Astrocyte (in vitro differentiated cells and primary cell): ENCODE measurements around the gene TEFM. TPM values are rescaled to one million over a fixed set of nuclear protein-coding genes. Genes with fewer than 3 reads are reported as not detected.
"Not testable (repeated sequence)": the region's sequence is repeated elsewhere in the genome, so short reads cannot be mapped to it uniquely, and the experiment has no call there.

Source experiments
- DNase-seq: peaks from one replicate; pipeline ENCODE4 v3.0.0-alpha.2; 2010; ENCODE audit warnings: low read depth
- FAIRE-seq: peaks from 2 replicates; lab custom pipeline; 2011; peaks lifted over from hg19 to GRCh38; lab: Jason Lieb, UNC
- H2AFZ ChIP-seq: 2 replicates; pipeline ENCODE4 v1.6.0; 2012; ENCODE audit warnings: low read depth, low read length, inconsistent platforms
- H3K27ac ChIP-seq: 2 replicates; pipeline ENCODE4 v1.5.1; 2011; ENCODE audit warnings: low read depth, low read length, inconsistent platforms
- H3K27me3 ChIP-seq: 2 replicates; pipeline ENCODE4 v1.6.0; 2011; ENCODE audit warnings: low read length, inconsistent platforms; ENCODE audit not compliant: insufficient read depth
- H3K36me3 ChIP-seq: 2 replicates; pipeline ENCODE4 v1.5.1; 2011; ENCODE audit warnings: low read length, inconsistent platforms; ENCODE audit not compliant: insufficient read depth
- H3K4me1 ChIP-seq: 2 replicates; pipeline ENCODE4 v1.5.1; 2011; ENCODE audit warnings: low read length, inconsistent platforms; ENCODE audit not compliant: insufficient read depth
- H3K4me2 ChIP-seq: 2 replicates; pipeline ENCODE4 v1.6.0; 2012; ENCODE audit warnings: low read length, inconsistent platforms
- H3K4me3 ChIP-seq: 2 replicates; pipeline ENCODE4 v1.5.1; 2011; ENCODE audit warnings: low read depth, mild to moderate bottlenecking, low read length, inconsistent platforms; ENCODE audit not compliant: insufficient read depth
- H3K79me2 ChIP-seq: 2 replicates; pipeline ENCODE4 v1.6.0; 2012; ENCODE audit warnings: mild to moderate bottlenecking, low read length, inconsistent platforms; ENCODE audit not compliant: insufficient read depth
- H3K9ac ChIP-seq: 2 replicates; pipeline ENCODE4 v1.6.0; 2012; ENCODE audit warnings: mild to moderate bottlenecking, low read length, inconsistent platforms
- H3K9me3 ChIP-seq: 2 replicates; pipeline ENCODE4 v1.5.1; 2012; ENCODE audit warnings: low read depth, mild to moderate bottlenecking, low read length, inconsistent platforms; ENCODE audit not compliant: insufficient read depth
- H4K20me1 ChIP-seq: 2 replicates; pipeline ENCODE4 v1.6.0; 2012; ENCODE audit warnings: low read length, inconsistent platforms; ENCODE audit not compliant: insufficient read depth
- H3K27ac Mint-ChIP-seq: one replicate; pipeline ENCODE4 v1.8.0; 2021; ENCODE audit warnings: mild to moderate bottlenecking, mixed read lengths; ENCODE audit not compliant: unreplicated experiment
- H3K27me3 Mint-ChIP-seq: one replicate; pipeline ENCODE4 v1.8.0; 2021; ENCODE audit warnings: low read depth, mixed read lengths; ENCODE audit not compliant: unreplicated experiment
- H3K36me3 Mint-ChIP-seq: one replicate; pipeline ENCODE4 v1.8.0; 2021; ENCODE audit warnings: low read depth, mixed read lengths; ENCODE audit not compliant: unreplicated experiment
- H3K4me1 Mint-ChIP-seq: one replicate; pipeline ENCODE4 v1.8.0; 2021; ENCODE audit warnings: low read depth, mixed read lengths; ENCODE audit not compliant: unreplicated experiment
- H3K4me3 Mint-ChIP-seq: one replicate; pipeline ENCODE4 v1.8.0; 2021; ENCODE audit warnings: mild to moderate bottlenecking, moderate library complexity, mixed read lengths; ENCODE audit not compliant: unreplicated experiment
- H3K9me3 Mint-ChIP-seq: one replicate; pipeline ENCODE4 v1.8.0; 2021; ENCODE audit warnings: mild to moderate bottlenecking, mixed read lengths; ENCODE audit not compliant: unreplicated experiment
- CTCF ChIP-seq: IDR thresholded peaks from 2 replicates; pipeline ENCODE4 v1.5.1; 2011; ENCODE audit warnings: low read depth, mild to moderate bottlenecking, inconsistent platforms, low read length, moderate library complexity; ENCODE audit not compliant: insufficient read depth
- EZH2 ChIP-seq: IDR thresholded peaks from 2 replicates; pipeline ENCODE4 v1.6.1; 2012; ENCODE audit warnings: mild to moderate bottlenecking, low read length, inconsistent platforms; ENCODE audit not compliant: insufficient read depth
- total RNA-seq: library from RNA; stranded (reverse); gene quantifications from 2 replicates; pipeline ENCODE4 v1.2.1, GENCODE V29; 2021

TEFM gene
- total RNA-seq, 1 donor from 2014 or later = 11.5 TPM

DNA sequence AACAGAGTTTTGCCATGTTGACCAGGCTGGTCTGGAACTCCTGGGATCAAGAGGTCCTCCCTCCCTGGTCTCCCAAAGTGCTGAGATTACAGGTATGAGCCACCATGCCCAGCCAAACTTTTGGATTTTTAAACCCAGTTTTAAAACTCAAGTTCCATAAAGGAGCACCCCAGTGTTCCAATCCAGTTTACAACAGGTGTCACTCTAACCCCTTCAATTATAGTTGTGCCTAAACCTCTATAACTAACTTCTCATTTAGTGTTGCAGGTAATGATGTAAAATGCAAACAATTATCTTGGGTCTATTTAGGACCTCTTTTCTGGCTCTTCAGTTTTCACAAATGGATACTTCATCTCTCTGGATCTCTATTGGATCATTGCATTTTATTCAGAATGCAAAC lies 7.9 kb upstream of the TEFM start:
- Histone ChIP-seq H3K9ac (no peak overlapping the region), H3K9me3 (no peaks in the 10 kb centered on the region), H4K20me1 (no peaks in the 10 kb centered on the region), H3K4me3 (no peak overlapping the region), H3K27ac (no peak overlapping the region), H3K27me3 (peaks cover 2% of the 10 kb centered on the region), H2AFZ (no peak overlapping the region), H3K36me3 (no peaks in the 10 kb centered on the region), H3K79me2 (no peaks in the 10 kb centered on the region), H3K4me2 (no peak overlapping the region), H3K4me1 (no peaks in the 10 kb centered on the region)
- Mint-ChIP-seq H3K27me3 (peaks cover 12% of the 10 kb centered on the region), H3K4me3 (no peak overlapping the region), H3K9me3 (peaks cover 2% of the 10 kb centered on the region), H3K27ac (no peak overlapping the region), H3K4me1 (no peaks in the 10 kb centered on the region), H3K36me3 (no peaks in the 10 kb centered on the region)
- no peak for DNase-seq
- FAIRE-seq = no peak
- no peak for TF ChIP-seq CTCF
- TF ChIP-seq EZH2 = no peak

DNA sequence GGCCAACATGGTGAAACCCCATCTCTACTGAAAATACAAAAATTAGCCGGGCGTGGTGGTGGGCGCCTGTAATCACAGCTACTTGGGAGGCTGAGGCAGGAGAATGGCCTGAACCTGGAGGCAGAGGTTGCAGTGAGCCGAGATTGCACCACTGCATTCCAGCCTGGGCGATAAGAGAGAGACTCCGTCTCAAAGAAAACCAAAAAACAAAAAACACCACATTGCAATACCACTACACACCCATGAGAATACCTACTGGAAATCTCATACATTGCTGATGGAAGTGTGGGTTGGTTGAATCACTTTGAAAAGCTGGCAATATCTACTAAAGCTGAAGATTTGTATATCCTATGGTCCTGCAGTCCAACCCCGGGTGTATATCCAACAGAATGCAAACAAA lies 4.1 kb upstream of the TEFM start:
- not testable (repeated sequence) for H3K27ac ChIP-seq, H3K27me3 ChIP-seq, H3K27me3 Mint-ChIP-seq, H3K9ac ChIP-seq, H3K4me1 ChIP-seq, H3K36me3 ChIP-seq, DNase-seq, H3K4me2 ChIP-seq, H3K4me1 Mint-ChIP-seq, FAIRE-seq, H3K4me3 Mint-ChIP-seq, H3K27ac Mint-ChIP-seq, H3K9me3 Mint-ChIP-seq, H3K36me3 Mint-ChIP-seq, H3K9me3 ChIP-seq, H3K4me3 ChIP-seq, H2AFZ ChIP-seq, H4K20me1 ChIP-seq
- H3K79me2 ChIP-seq = peaks cover 21% of the 10 kb centered on the region

GRCh38 chr17:30908717-30909420 lies 2.8 kb upstream of the TEFM start:
- TF ChIP-seq CTCF (no peak), EZH2 (no peak)

More at GRCh38 chr17:30908717-30909420, 2.8 kb upstream of the TEFM start:
- Histone ChIP-seq H3K4me3 (no peak overlapping the region), H3K9ac (no peak overlapping the region), H2AFZ (no peak overlapping the region), H4K20me1 (no peaks in the 10 kb centered on the region), H3K4me2 (no peak overlapping the region), H3K27ac (no peak overlapping the region), H3K27me3 (no peaks in the 10 kb centered on the region), H3K36me3 (peaks cover 3% of the 10 kb centered on the region), H3K79me2 (peaks cover 31% of the 10 kb centered on the region), H3K9me3 (no peaks in the 10 kb centered on the region), H3K4me1 (peaks cover 9% of the 10 kb centered on the region)
- DNase-seq = no peak
- Mint-ChIP-seq H3K36me3 (peaks cover 2% of the 10 kb centered on the region), H3K27me3 (no peaks in the 10 kb centered on the region), H3K9me3 (peaks cover 2% of the 10 kb centered on the region), H3K4me3 (no peak overlapping the region), H3K4me1 (peaks cover 3% of the 10 kb centered on the region), H3K27ac (no peak overlapping the region)
- no peak for FAIRE-seq
